Retinal pigment epithelial cell (primary cell): ENCODE measurements around the gene CACNA1C.

Source experiments
- DNase-seq: peaks from one replicate; pipeline ENCODE4 v3.0.0-alpha.2; 2010; ENCODE audit warnings: low read depth
- H3K4me3 ChIP-seq: 2 replicates; pipeline ENCODE4 v1.5.1; 2011; ENCODE audit warnings: mild to moderate bottlenecking, low read length, control low read depth, moderate library complexity
- CTCF ChIP-seq: conservative IDR thresholded peaks from 2 replicates; pipeline ENCODE4 v1.5.1; 2011; ENCODE audit warnings: low read depth, low read length, control low read depth, inconsistent platforms

The CACNA1C gene

DNA sequence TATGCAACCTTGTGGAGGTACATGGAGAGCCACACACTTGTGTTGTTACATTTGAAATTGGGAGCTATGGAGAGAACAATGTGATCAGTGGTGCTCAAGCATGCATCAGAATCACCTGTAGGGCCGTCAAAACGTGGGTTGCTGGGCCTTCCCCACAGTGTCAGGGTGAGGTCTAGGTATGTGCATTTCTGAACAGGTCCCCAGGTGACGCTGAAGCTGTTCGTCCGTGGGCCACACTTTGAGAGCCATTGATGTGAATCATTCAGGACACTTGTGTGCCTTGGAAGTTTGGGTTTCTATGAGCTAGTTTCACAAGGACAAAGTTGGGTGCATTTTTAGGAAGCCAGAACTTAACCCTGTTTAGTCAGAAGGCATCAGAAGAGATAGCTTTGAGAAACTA, 450.2 kb downstream of the CACNA1C start:
- no peak for TF ChIP-seq CTCF
- H3K4me3 ChIP-seq, result no peak overlapping the region
- no peak for DNase-seq

GRCh38 chr12:2503762-2504161, 451.0 kb downstream of the CACNA1C start:
- no peak for DNase-seq
- no peak overlapping the region for H3K4me3 ChIP-seq
- TF ChIP-seq CTCF, result no peak

DNA sequence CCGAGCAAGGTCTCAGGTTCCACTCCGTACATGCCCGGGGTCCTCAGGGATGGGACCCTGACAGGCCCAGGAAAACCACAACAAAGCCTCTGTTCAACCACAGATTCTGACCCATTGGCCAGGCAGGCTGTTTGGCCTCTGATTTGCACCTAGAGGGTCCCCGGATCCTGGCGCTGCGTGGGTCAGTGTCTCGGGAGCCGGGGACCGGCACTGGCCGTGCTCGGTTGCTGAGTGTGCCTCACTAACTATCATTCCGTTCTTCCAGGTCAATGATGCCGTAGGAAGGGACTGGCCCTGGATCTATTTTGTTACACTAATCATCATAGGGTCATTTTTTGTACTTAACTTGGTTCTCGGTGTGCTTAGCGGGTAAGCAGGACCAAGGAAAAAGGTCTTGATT, 451.8 kb downstream of the CACNA1C start:
- no peak for TF ChIP-seq CTCF
- no peak for DNase-seq
- H3K4me3 ChIP-seq, result no peak overlapping the region

DNA sequence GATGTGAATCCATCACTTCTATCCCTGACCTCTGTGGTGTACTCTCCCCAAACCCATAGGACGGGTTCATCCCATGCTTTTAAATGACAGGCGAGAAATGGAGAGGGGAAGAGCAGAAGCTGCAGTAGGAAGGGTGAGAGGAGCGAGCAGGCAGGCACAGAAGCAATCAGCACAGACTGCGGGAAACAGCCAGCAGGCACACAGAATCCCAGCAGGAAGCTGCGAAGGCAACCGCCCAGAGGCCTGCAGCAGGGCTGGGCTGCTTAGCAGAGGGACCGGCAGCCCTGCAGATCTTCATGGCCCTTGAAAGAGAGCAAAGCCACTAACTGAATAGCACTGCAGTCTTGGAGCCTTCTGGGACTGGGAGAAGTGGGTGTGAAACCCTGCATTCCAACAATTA, 455.0 kb downstream of the CACNA1C start:
- TF ChIP-seq CTCF, result no peak
- H3K4me3 ChIP-seq, result no peak overlapping the region
- DNase-seq, result no peak

GRCh38 chr12:2509137-2509536, 456.4 kb downstream of the CACNA1C start:
- H3K4me3 ChIP-seq, result no peak overlapping the region
- TF ChIP-seq CTCF, result no peak
- no peak for DNase-seq

GRCh38 chr12:2510045-2510444, 457.3 kb downstream of the CACNA1C start:
- TF ChIP-seq CTCF, result no peak
- no peak overlapping the region for H3K4me3 ChIP-seq
- DNase-seq, result no peak

DNA sequence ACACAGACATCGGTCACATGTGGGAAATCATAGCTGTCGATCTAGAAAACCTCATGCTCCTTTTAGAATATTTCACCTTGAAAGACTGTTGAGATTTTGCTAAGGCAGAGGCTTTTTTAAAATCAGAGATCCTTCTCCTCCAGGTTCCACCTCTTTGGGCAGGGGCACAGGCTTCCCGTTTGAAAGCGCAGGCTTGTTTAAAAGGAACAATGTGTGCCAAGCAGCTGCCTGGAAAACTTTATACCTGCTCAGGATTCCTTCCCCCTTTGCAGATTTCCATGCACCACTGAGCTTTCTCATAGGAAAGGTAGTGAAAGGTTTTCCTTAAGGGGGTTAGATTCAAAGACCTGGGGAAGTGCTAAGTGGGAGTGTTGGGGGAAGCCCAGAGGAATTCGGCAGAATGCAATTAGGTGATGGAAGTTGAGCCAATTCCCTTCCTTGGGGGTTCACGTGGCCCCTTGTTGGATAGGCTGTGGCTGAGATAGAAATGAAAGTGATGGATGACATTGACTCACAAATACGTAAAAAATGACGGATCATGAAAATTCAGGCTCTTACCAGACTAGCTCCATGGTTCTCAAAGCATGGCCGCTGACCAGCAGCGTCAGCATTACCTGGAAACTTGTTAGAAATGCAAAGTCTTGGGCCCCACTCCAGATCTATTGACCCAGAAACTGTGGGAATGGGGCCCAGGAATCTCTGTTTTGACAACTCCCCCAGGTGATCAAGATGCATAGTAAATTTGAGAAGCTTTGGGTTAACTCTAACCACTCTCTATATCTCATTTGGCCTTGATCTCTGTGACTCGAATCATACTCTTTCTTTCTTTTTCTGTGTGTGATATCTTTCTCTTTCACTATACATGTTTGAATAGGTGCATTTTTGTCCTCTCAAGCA, 460.6 kb downstream of the CACNA1C start:
- DNase-seq, result no peak
- TF ChIP-seq CTCF, result no peak
- H3K4me3 ChIP-seq, result no peak overlapping the region
